HepG2 (cell line): ENCODE results near the gene OR2V2. TPM values are rescaled to one million over a fixed set of nuclear protein-coding genes. Genes with fewer than 3 reads are reported as not detected.

Source experiments
- ARID4A ChIP-seq: sonication (generic); formaldehyde crosslinking; IDR thresholded peaks from 2 replicates; pipeline ENCODE4 v1.5.0; 2020; ENCODE audit warnings: mild to moderate bottlenecking, missing genetic modification reagents, borderline replicate concordance
- FOXC1 ChIP-seq: sonication (generic); formaldehyde crosslinking; IDR thresholded peaks from 2 replicates; pipeline ENCODE4 v1.8.0; 2022; ENCODE audit warnings: mild to moderate bottlenecking, missing genetic modification reagents, borderline replicate concordance
- GMEB1 ChIP-seq: sonication (generic); formaldehyde crosslinking; IDR thresholded peaks from 2 replicates; pipeline ENCODE4 v1.5.1; 2020; ENCODE audit warnings: missing genetic modification reagents, mild to moderate bottlenecking, borderline replicate concordance
- HNF1B ChIP-seq: sonication (generic); formaldehyde crosslinking; IDR thresholded peaks from 2 replicates; pipeline ENCODE4 v1.5.1; 2020; ENCODE audit warnings: mild to moderate bottlenecking, moderate library complexity, missing genetic modification reagents
- IKZF5 ChIP-seq: IDR thresholded peaks from 2 replicates; pipeline ENCODE4 v1.6.1; 2018; ENCODE audit warnings: missing genetic modification reagents, mild to moderate bottlenecking, missing compliant biosample characterization
- JUN ChIP-seq: sonication (generic); formaldehyde crosslinking; IDR thresholded peaks from 2 replicates; pipeline ENCODE4 v1.4.0; 2020; ENCODE audit warnings: mild to moderate bottlenecking, missing genetic modification reagents
- RCOR2 ChIP-seq: IDR thresholded peaks from 2 replicates; pipeline ENCODE4 v1.6.1; 2016; ENCODE audit warnings: missing biosample characterization, missing genetic modification reagents
- ZHX2 ChIP-seq, 2 experiments: sonication (generic) in 1 of 2; formaldehyde crosslinking in 1 of 2; IDR thresholded peaks; 2 replicates each; pipeline versions ENCODE4 v1.6.1 to v1.9.0; 2014 to 2022; ENCODE audit warnings: antibody characterized with exemption in 1 of 2, borderline replicate concordance in 1 of 2, inconsistent platforms in 1 of 2, low read depth in 1 of 2, missing genetic modification reagents in 1 of 2
- ZNF460 ChIP-seq: sonication (generic); formaldehyde crosslinking; IDR thresholded peaks from 2 replicates; pipeline ENCODE4 v1.5.1; 2020; ENCODE audit warnings: missing genetic modification reagents, mild to moderate bottlenecking, borderline replicate concordance
- ZNF724P ChIP-seq: sonication (generic); formaldehyde crosslinking; IDR thresholded peaks from 2 replicates; pipeline ENCODE4 v1.8.0; 2022; ENCODE audit warnings: missing genetic modification reagents, borderline replicate concordance
- ZNF761 ChIP-seq: sonication (generic); formaldehyde crosslinking; conservative IDR thresholded peaks from 2 replicates; pipeline ENCODE4 v1.4.0; 2020; ENCODE audit warnings: mild to moderate bottlenecking, missing genetic modification reagents
- polyA plus RNA-seq, 8 experiments: library from polyadenylated mRNA; depleted of rRNA in 3 of 8; stranded (reverse) in 7 of 8; unstranded in 1 of 8; fragments of >200 nt; fragmentation: Illumina TruSeq in 4 of 8; extraction: Trizol in 4 of 8; gene quantifications; 2 replicates each; pipeline versions ENCODE4 v1.2.1 to v1.2.3, GENCODE V29; 2011 to 2016; ENCODE audit warnings: low read depth in 4 of 8, missing spikeins in 1 of 8, mixed read lengths in 1 of 8; ENCODE audit not compliant: insufficient read depth in 1 of 8
- total RNA-seq, 5 experiments: library from RNA; depleted of rRNA; stranded (reverse); fragments of >200 nt; fragmentation: Illumina TruSeq; extraction: Trizol; gene quantifications; 2 replicates each; pipeline ENCODE4 v1.2.3, GENCODE V29; 2016; ENCODE audit warnings: low read depth in 1 of 5

OR2V2 gene
- total and polyA plus RNA-seq, 2 of the 13 experiments (the other 11 are each of a cell fraction or from before 2014, with no cell fraction given) = not detected

GRCh38 chr5:181187500-181188213 is 40.3 kb downstream of the OR2V2 start (continued):
- TF ChIP-seq HNF1B (CRISPR knock-in tag) = peak; percentile 84
- TF ChIP-seq GMEB1 (CRISPR knock-in tag) = peak; percentile 28; the same call in 1 of the 2 replicates
- peak; percentile 95 for TF ChIP-seq ZNF460 (CRISPR knock-in tag)
- TF ChIP-seq RCOR2 (CRISPR knock-in tag) = peak; percentile 52; the same call in 1 of the 2 replicates
- TF ChIP-seq IKZF5 = peak; percentile 69
- peak; percentile 66 for TF ChIP-seq ARID4A (CRISPR knock-in tag)
- no peak for TF ChIP-seq ZNF724P (CRISPR knock-in tag)
- TF ChIP-seq JUN (CRISPR knock-in tag) = 0 out of 2 replicates have a peak, but pooled peaks have one; percentile 21
- peak; percentile 73; the same call in 1 of the 2 replicates for TF ChIP-seq FOXC1 (CRISPR knock-in tag)
- TF ChIP-seq ZHX2 (IDR thresholded peaks at IDR 0.05; ENCODE audit: low read depth) = 0 out of 2 replicates have a peak, but pooled peaks have one; percentile 42
- no peak for TF ChIP-seq ZHX2 (CRISPR knock-in tag; IDR thresholded peaks at IDR 0.05; ENCODE audit: borderline replicate concordance)
- TF ChIP-seq ZNF761 (CRISPR knock-in tag) = peak; percentile 24; the same call in 1 of the 2 replicates
